CD4-positive, alpha-beta T cell treated with Interleukin-4 for 4 hours (primary cell): Measurements from ENCODE around the gene PMS2.
"Not testable (repeated sequence)": the region's sequence is repeated elsewhere in the genome, so short reads cannot be mapped to it uniquely, and the experiment has no call there.

Source experiments
- DNase-seq: peaks from one replicate; pipeline ENCODE4 v3.0.0-alpha.2; 2020

PMS2 gene

GRCh38 chr7:6008668-6009611 is at the start of gene PMS2, which contains the start of gene AIMP2:
Gene PMS2, minus strand, starts transcription at chr7:6009049. Its CDS starts 30 bp downstream, at chr7:6009019.
Gene AIMP2, plus strand, starts transcription at chr7:6009272. Its CDS starts 92 bp downstream, at chr7:6009364.
- peak; percentile 95 for DNase-seq

GRCh38 chr7:6057316-6058129 is 48.7 kb upstream of the PMS2 start:
- no peak for DNase-seq

DNA sequence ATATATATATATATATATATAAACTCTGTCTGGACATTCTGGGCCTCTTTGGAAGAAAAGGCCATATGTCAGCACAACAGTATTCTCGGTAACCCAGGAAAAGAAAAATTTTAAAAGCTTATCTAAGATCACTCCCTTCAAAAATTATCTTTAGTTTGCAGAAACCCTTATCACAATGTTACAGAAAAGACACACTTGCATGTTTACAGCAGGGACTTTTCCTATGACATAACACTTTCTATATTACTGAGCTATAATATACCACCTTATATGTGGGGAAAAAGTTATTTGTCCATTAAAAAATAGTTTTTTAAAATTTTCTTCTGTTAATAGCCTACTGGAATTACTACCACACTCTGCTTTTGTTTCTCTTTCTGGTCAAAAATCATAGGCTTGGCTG is 47.8 kb upstream of the PMS2 start:
- DNase-seq, result no peak

DNA sequence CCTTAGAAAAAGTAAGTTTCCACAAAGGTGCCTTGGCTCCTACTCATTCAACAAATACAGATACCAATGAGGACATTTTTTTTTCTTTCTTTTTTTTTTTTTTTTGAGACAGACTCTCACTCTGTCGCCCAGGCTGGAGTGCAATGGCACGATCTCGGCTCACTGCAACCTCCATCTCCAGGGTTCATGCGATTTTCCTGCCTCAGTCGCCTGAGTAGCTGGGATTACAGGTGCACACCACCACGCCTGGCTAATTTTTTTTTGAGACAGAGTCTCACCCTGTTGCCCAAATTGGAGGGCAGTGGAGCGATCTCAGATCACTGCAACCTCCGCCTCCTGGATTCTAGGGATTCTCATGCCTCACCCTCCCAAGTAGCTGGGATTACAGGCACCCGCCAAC is 42.3 kb upstream of the PMS2 start:
- DNase-seq, result not testable (repeated sequence)

DNA sequence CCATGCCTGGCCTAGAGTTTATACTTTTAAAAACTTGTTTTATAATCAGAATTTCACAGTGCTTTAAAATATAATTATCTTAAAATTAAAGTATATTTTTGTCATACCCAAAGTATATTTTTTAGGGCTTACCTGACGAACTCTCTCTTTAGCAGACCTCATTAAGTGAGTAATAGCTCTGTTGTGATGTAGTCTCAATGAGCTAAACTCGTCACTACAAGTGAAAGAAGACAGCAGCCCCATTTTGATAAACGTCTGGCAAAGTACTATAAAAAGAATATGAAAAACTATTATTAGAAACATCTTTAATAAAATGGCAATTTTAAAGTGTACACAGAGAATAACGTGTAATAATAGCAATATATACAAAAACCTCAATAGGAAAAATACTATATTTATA is 40.9 kb upstream of the PMS2 start:
- no peak for DNase-seq

DNA sequence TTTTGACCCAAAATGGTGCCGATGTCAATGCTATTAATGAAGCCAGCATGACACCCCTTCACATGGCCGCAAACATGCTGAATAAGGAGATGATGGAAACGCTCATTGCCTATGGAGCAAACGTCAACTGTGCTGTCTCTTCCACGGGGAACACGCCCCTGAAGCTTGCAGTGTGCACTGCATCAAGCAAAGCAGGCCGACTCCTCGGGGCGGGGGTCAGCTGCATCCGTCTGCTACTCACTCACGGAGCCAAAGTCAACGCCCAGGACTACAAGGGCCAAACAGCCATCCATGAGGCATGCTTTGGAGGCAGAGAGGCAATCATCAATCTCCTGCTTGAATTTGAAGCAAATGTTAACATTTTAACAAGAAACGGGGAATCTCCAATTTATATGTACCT is 26.8 kb upstream of the PMS2 start:
- DNase-seq, result no peak

DNA sequence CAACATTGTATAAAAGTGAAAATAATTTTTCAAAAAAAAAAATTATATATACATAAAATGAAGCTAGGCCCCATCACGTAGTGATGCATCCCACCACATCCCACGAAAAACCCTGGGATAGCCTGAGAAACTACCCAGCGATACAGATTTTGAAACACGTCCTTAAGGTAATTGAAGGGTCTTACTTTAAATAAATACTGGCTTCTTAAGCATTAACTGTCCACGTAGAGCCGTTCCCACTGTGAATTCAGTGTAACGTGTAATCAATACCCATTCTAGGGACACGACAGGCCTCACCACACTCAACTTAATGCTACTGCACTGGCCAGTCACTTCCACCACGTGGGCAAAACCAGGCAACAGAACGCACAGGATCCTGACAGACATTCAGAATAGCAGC is 26.3 kb upstream of the PMS2 start:
- DNase-seq, result no peak

DNA sequence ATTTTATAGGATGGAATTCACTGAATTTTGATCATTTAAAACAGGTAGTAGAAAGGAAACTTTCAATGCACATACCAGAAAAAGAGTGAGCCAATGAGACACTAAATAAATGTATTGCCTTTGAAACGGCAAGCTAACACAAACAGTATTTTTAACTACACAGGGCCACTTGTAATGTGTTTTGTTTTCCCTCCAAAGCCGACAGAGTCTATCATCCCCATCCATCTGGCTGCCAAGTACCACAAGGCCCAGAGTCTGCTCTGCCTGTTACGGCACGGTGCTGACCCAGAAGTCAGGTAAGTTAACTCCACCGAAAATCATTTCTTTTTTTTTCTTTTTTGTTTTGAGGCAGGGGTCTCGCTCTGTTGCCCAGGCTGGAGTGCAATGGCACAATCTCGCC is 23.8 kb upstream of the PMS2 start:
- DNase-seq, result no peak

DNA sequence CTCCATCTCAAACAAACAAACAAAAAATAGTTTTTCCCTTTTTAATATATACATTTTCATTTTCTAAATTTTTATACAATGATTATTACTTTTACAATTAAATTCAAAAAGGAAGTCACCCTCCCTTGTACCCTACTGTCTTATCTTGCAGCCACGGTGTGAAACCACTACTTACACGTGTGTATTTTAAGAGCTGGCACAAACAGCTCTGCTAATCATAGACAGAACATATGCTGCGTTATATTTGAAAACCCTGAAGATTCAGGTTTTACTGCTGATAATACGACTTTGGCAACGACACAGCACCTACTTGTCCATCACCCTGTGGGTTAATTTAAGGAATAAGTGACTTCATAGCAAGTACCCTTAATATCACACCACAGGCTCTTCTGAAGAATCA is 23.3 kb upstream of the PMS2 start:
- DNase-seq, result peak; percentile 14

GRCh38 chr7:6031567-6031966 is 22.7 kb upstream of the PMS2 start:
- no peak for DNase-seq

GRCh38 chr7:6030988-6031387 is 22.1 kb upstream of the PMS2 start, which contains the start of gene ANKRD61:
Gene ANKRD61, plus strand, starts transcription at chr7:6031376. Its CDS starts 0 bp downstream, at chr7:6031376.
- no peak for DNase-seq

GRCh38 chr7:6028563-6028962 is 19.7 kb upstream of the PMS2 start:
- no peak for DNase-seq

DNA sequence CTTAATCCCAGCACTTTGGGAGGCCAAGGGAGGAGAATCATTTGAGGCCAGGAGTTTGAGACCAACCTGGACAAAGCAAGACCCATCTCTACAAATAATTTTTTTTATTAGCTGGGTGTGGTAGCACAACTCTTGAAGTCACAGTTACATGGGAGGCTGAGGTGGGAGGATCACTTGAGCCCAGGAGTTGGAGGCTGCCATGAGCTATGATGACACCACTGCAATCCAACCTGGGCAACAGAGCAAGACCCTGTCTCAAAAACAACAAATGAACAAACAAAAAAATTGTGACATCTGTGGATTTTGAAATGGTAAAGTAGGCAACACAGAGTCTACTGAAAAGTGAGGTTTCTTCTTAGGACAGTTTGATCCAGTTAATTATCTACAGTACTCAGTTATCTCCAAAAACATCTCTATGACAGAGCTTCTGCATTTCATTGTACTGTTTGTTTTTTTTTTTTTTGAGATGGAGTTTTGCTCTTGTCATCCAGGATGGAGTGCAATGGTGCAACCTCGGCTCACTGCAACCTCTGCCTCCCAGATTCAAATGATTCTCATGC is 19.0 kb upstream of the PMS2 start:
- DNase-seq, result no peak

DNA sequence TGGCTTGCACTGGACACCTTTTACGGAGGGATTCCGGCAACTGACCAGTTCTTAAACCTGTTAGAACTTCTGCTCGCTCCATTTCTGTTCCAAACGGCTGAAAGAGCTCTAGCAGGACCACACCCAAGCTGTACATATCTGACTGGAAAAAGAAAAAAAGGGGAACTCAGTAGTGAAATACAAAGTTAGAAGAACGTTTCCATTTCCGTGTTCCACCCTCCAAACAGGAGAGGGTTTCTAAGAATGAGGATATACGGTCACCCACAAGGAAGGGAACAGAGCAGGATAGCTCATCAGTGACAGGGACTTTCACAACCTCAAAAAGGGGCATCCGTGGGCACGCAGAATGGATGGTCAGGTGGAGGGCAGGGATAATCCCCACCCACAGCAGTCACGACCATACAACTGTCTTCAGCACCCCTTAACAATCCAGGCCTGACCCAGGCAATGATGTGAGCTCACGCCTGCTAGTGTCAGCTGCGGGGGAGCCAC is 18.0 kb upstream of the PMS2 start:
- DNase-seq, result no peak

- DNase-seq, result peak; percentile 68
Observed at GRCh38 chr7:6026011-6026819, 17.4 kb upstream of the PMS2 start.

- DNase-seq, result no peak
Observed at GRCh38 chr7:6023974-6024435, 15.2 kb upstream of the PMS2 start.

DNA sequence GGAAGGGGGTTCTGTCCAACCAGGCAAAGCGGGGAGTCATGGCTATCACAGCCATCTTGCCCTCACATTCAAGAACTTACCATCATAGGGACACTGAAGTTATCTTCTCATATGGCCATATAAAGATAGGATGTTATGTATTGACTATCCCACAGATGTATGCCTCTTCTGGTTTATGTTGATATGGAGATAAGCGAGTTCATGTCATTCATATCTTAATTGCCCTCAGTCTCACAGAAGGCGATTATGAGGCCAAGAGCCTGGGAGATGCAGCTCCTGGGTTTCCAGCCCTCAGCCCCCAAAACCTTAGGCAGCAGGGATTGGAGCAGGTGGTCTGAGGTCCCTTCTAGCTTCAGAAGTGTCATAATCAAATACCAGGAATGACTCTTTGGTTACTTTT is 13.9 kb upstream of the PMS2 start:
- no peak for DNase-seq

DNA sequence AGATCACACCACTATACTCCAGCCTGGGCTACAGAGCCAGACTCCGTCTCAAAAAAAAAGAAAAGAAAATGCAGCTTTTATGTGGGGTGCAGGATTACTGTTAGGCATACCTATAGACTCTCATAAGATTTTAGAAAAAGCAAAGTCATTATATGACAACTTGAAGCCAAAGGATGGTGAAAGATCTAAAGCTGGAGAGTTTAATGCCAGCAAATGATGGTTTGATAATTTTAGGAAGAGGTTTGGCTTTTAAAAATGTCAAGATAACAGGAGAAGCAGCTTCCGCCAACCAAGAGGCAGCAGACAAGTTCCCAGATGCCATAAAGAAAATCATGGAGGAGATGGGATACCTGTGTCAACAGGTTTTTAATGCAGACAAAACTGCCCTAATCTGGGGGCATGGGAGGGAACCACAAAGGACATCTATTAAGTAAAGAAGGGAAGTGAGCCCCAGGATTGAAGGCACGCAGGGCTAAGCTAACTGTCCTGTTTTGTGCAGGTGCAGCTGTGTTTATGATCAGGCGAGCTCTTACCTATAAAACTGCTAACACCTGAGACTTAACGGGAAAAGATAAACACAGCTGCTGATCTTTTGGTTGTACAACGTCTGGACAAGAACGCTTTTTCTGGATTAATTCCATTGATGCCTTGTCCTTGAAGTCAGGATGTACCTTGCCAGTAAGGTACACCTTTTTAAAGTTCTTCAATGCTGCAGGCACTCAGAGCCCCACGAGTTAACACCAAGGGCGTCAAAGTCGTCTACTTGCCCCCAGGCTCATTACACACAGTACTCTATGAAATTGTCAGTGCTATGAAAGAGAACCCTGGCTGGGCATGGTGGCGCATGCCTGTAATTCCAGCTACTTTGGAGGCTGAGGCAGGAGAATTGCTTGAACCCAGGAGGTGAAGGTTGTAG is 11.8 kb upstream of the PMS2 start:
- DNase-seq, result no peak

GRCh38 chr7:6016653-6016966 is 7.8 kb upstream of the PMS2 start:
- no peak for DNase-seq

DNA sequence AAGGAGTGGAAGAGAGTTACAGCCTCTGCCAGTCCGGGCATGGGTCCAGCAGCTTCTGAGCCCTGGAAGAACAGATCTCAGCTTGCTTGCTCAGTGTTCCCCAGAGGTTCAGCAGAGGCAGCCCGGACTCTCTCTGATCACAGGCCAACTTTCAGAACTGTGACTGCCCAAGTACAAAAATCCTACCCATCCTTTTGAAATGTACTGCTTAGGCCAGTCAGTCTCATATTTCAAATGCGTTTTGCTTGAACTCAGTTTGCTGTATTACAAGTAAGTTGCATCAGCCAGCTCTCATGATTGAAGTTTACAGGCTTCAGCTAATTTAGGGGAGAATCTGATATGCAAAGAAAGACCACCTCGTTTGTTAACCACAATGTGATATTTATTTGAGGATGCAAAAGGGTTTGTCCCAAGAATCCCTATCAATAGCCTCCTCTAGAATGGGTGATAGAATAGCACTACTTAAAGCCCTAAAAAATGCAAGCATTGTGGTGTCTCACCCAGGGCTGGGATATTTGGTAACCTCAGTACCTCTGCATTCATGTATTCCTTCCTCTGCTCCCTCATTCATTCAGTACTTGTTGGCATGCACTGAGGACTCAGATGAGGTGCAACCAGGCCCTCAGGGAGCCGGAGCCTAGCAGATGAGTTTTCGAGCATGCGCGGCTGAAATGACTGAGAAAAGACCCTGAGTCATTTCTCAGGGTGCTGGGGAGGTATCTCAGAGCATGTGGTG is 7.2 kb upstream of the PMS2 start:
- no peak for DNase-seq
